GM12874 (cell line): ENCODE measurements around the gene PTPRM.

ENCODE experiments used
- CTCF ChIP-seq: IDR thresholded peaks from 2 replicates; pipeline ENCODE4 v1.5.1; 2011; ENCODE audit warnings: low read depth, mild to moderate bottlenecking, control low read depth, low read length, moderate library complexity; ENCODE audit not compliant: insufficient read depth

PTPRM gene

GRCh38 chr18:7787339-7787738 is 220.2 kb downstream of the PTPRM start:
- TF ChIP-seq CTCF: no peak

- no peak for TF ChIP-seq CTCF
These were observed 222.9 kb downstream of the PTPRM start for GRCh38 chr18:7789856-7790552.

- TF ChIP-seq CTCF: no peak
These were observed 226.0 kb downstream of the PTPRM start for GRCh38 chr18:7793100-7793499.

GRCh38 chr18:7803956-7804469 is 236.9 kb downstream of the PTPRM start:
- no peak for TF ChIP-seq CTCF

- no peak for TF ChIP-seq CTCF
These were observed 238.0 kb downstream of the PTPRM start for GRCh38 chr18:7805096-7805495.

GRCh38 chr18:7805880-7806279 is 238.8 kb downstream of the PTPRM start:
- TF ChIP-seq CTCF: no peak

- no peak for TF ChIP-seq CTCF
These were observed 240.9 kb downstream of the PTPRM start for GRCh38 chr18:7807936-7808453.
